ENCODE results near the gene SMIM30. TPM values are rescaled to one million over a fixed set of nuclear protein-coding genes. Genes with fewer than 3 reads are reported as not detected.

The SMIM30 gene
- total and polyA plus RNA-seq, 4 donors: 35.8 to 135 (median 48.7) TPM

DNA sequence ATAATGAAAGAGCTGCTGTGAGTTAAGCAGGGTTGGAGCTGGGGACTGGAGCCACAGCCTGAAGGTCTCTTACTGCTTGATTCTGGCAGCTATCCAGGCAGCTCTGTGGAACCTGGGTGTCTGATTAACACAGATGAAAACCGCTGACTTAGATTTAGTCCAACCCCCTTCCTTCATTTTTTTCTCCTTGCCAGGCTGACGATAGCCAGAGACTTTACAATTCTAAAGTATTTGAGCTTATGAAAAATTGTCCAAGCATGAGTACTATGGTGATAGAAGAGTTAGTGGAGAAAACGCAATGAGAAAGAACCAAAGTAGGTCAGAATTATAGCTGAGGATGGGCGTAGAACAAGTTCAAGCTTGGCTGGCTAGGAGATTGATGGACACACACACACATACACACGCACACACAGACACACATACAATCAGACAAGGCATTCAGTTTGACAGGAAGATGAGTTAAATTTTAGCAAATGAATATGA lies 18.2 kb downstream of the SMIM30 start:
- 67 to 80% methylated on average over 5 of the region's 5 CpGs for WGBS, 2 donors
- peak; percentile 40 to 69 (median 41) for DNase-seq
- TF ChIP-seq, protein P1, sequence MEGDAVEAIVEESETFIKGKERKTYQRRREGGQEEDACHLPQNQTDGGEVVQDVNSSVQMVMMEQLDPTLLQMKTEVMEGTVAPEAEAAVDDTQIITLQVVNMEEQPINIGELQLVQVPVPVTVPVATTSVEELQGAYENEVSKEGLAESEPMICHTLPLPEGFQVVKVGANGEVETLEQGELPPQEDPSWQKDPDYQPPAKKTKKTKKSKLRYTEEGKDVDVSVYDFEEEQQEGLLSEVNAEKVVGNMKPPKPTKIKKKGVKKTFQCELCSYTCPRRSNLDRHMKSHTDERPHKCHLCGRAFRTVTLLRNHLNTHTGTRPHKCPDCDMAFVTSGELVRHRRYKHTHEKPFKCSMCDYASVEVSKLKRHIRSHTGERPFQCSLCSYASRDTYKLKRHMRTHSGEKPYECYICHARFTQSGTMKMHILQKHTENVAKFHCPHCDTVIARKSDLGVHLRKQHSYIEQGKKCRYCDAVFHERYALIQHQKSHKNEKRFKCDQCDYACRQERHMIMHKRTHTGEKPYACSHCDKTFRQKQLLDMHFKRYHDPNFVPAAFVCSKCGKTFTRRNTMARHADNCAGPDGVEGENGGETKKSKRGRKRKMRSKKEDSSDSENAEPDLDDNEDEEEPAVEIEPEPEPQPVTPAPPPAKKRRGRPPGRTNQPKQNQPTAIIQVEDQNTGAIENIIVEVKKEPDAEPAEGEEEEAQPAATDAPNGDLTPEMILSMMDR (IDR thresholded peaks at IDR 0.05; ENCODE audit: control extremely low read depth, extremely low read depth): no peak
- Histone ChIP-seq H3K9me3 (ENCODE audit: control insufficient read depth in 4 of 4, insufficient read depth in 3 of 4, low read length in 3 of 4) (peaks cover 0 to 2% (median 0%) of the 10 kb centered on the region in 4 donors), H3K4me3 (no peak overlapping the region), H3K27me3 (ENCODE audit: control insufficient read depth in 3 of 3, insufficient read depth in 3 of 3, low read length in 2 of 3) (no peaks in the 10 kb centered on the region), H3K4me1 (ENCODE audit: control insufficient read depth in 5 of 5, insufficient read depth in 5 of 5, low read length in 5 of 5) (peaks cover 0 to 5% (median 0%) of the 10 kb centered on the region in 5 donors), H3K36me3 (ENCODE audit: control insufficient read depth in 4 of 4, insufficient read depth in 4 of 4, low read length in 4 of 4) (no peaks in the 10 kb centered on the region), H3K27ac (ENCODE audit: low read depth in 1 of 2, low read length in 1 of 2) (peak overlapping the region in 1 of 2 donors; percentile 29), H3K9ac (ENCODE audit: insufficient read depth in 1 of 2, low read length in 2 of 2) (no peak overlapping the region)
- ATAC-seq (ENCODE audit: insufficient read depth, low FRiP score): no peak

DNA sequence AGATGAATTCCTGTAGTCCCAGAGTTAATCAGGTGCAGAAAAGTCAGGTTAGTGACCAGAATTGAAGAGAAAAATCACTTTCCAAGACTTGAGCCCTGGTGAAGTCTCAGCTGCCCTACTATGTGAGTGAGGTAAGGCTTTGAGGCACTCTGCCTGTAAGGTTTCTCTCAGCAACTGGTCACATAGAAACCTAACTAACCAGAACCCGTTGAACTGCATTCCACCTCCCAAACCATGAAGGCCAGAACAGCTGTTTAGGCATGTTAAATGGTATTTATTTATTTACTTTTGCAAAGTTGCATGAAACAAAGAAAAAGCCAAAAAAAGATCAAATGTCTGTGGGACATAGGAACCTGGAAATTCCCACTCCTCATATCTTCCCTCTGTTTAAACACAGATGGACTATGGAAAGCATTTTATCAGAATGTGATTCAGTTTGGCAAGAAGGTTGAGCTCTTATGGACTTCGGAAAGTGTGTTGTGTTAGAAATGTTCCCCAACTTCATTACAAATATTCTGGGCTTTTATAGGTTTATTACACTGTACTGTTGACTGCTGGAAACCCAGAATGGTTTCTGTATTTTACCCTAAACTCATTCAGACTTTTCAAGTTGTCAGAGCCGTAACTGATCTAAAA lies 19.0 kb downstream of the SMIM30 start:
- H3K9me3 ChIP-seq (ENCODE audit: control insufficient read depth in 4 of 4, insufficient read depth in 3 of 4, low read length in 3 of 4): peaks cover 0 to 2% (median 0%) of the 10 kb centered on the region in 4 donors
- peaks cover 0 to 5% (median 0%) of the 10 kb centered on the region in 5 donors for H3K4me1 ChIP-seq (ENCODE audit: control insufficient read depth in 5 of 5, insufficient read depth in 5 of 5, low read length in 5 of 5)
- H3K4me3 ChIP-seq: no peak overlapping the region
- H3K27me3 ChIP-seq (ENCODE audit: control insufficient read depth in 3 of 3, insufficient read depth in 3 of 3, low read length in 2 of 3): no peaks in the 10 kb centered on the region
- WGBS, 2 donors: 68 to 79% methylated on average over 3 of the region's 3 CpGs
- no peak for ATAC-seq (ENCODE audit: insufficient read depth, low FRiP score)
- DNase-seq: peak in 2 of 3 donors; percentile 20 to 57
- no peaks in the 10 kb centered on the region for H3K36me3 ChIP-seq (ENCODE audit: control insufficient read depth in 4 of 4, insufficient read depth in 4 of 4, low read length in 4 of 4)
- H3K27ac ChIP-seq (ENCODE audit: low read depth in 1 of 2, low read length in 1 of 2): peak overlapping the region in 1 of 2 donors; percentile 33
- TF ChIP-seq, protein P1 (IDR thresholded peaks at IDR 0.05; ENCODE audit: control extremely low read depth, extremely low read depth): no peak
- no peak overlapping the region for H3K9ac ChIP-seq (ENCODE audit: insufficient read depth in 1 of 2, low read length in 2 of 2)

DNA sequence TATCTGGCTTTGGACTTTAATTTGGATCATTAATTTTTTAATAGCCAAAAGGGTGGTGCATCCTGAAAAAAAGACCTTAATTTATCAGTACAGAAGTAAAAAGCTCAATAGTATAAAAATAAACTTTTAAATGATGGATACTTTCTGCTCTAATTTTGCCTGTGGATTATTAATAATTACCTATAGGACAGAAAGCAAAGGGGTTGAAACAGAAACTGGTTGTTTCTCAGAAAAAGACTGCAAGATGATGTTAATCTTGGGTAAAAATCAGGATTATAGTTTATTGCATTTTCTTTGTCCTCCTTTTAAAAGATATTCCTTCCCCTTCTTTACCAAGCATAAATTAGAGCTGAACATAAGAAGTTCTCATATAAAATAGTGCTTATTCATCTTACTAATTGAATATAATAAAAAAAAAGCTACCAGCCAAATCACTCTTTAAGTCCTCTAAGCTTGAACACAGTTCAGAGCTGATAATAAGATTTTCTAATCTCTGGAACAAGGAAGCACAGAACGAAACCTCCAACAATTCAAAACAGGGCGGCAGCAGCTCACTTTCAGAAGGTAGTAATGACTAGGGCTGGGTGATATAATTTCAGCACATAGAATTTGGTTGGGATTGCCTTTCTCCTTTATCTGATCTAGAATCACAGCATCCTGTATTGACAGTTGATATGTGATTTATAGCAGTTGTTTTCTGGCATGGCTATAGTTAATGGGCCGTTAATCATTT lies 23.7 kb downstream of the SMIM30 start:
- H3K27me3 ChIP-seq (ENCODE audit: control insufficient read depth in 3 of 3, insufficient read depth in 3 of 3, low read length in 2 of 3): no peaks in the 10 kb centered on the region
- H3K9me3 ChIP-seq (ENCODE audit: control insufficient read depth in 4 of 4, insufficient read depth in 3 of 4, low read length in 3 of 4): no peaks in the 10 kb centered on the region
- no peak overlapping the region for H3K9ac ChIP-seq (ENCODE audit: insufficient read depth in 1 of 2, low read length in 2 of 2)
- DNase-seq (no peak), ATAC-seq (ENCODE audit: insufficient read depth, low FRiP score) (no peak)
- H3K4me3 ChIP-seq: no peak overlapping the region
- TF ChIP-seq, protein P1 (IDR thresholded peaks at IDR 0.05; ENCODE audit: control extremely low read depth, extremely low read depth): no peak
- WGBS, 2 donors: 87 to 89% methylated on average over 3 of the region's 3 CpGs
- no peak overlapping the region for H3K27ac ChIP-seq (ENCODE audit: low read depth in 1 of 2, low read length in 1 of 2)
- no peaks in the 10 kb centered on the region for H3K36me3 ChIP-seq (ENCODE audit: control insufficient read depth in 4 of 4, insufficient read depth in 4 of 4, low read length in 4 of 4)
- H3K4me1 ChIP-seq (ENCODE audit: control insufficient read depth in 5 of 5, insufficient read depth in 5 of 5, low read length in 5 of 5): no peaks in the 10 kb centered on the region
